Suprapubic skin (tissue), 4 donors: ENCODE measurements around the gene HRK. TPM values are rescaled to one million over a fixed set of nuclear protein-coding genes. Genes with fewer than 3 reads are reported as not detected.

ENCODE experiments used
- DNase-seq, 2 donors: peaks; one replicate each; pipeline ENCODE4 v3.0.0-alpha.2; 2019; ENCODE audit warnings: low spot score in 2 of 2
- H3K27ac ChIP-seq: fragments of 200-600 bp; sonication (generic); one replicate; pipeline ENCODE4 v1.5.1; 2019
- H3K27me3 ChIP-seq: fragments of 200-600 bp; sonication (generic); one replicate; pipeline ENCODE4 v1.5.1; 2019
- H3K36me3 ChIP-seq: fragments of 200-600 bp; sonication (generic); one replicate; pipeline ENCODE4 v1.5.1; 2019
- H3K4me1 ChIP-seq: fragments of 200-600 bp; sonication (generic); one replicate; pipeline ENCODE4 v1.5.1; 2019
- H3K4me3 ChIP-seq: fragments of 200-600 bp; sonication (generic); one replicate; pipeline ENCODE4 v1.5.1; 2019; ENCODE audit warnings: mild to moderate bottlenecking
- H3K9me3 ChIP-seq: fragments of 200-600 bp; sonication (generic); one replicate; pipeline ENCODE4 v1.5.1; 2019
- EP300 ChIP-seq: sonication (generic); formaldehyde crosslinking; IDR thresholded peaks from one replicate; pipeline ENCODE4 v1.6.1; 2017; ENCODE audit warnings: antibody characterized with exemption
- POLR2A ChIP-seq, 2 donors: fragments of 450-650 bp; IDR thresholded peaks; one replicate each; pipeline ENCODE4 v1.6.1; 2017; ENCODE audit warnings: antibody characterized with exemption in 2 of 2, mild to moderate bottlenecking in 2 of 2, moderate library complexity in 2 of 2
- POLR2AphosphoS5 ChIP-seq, 3 donors: sonication (generic); formaldehyde crosslinking; IDR thresholded peaks; one replicate each; pipeline ENCODE4 v1.6.1; 2017; ENCODE audit warnings: antibody characterized with exemption in 3 of 3
- WGBS: methylation state at CpG from one replicate; pipeline ENCODE4 v1.1.5; 2018; 5-methylcytosine and 5-hydroxymethylcytosine counted together
- total RNA-seq, 4 donors: library from RNA; depleted of rRNA; stranded (reverse); fragments of >200 nt; gene quantifications; one replicate each; pipeline ENCODE4 v1.1.0, GENCODE V29; 2016
- TF ChIP-seq, protein P1 (sequence below), 2 donors: fragments of 200-600 bp in 1 of 2; fragments of 450-650 bp in 1 of 2; sonication (generic) in 1 of 2; IDR thresholded peaks; one replicate each; pipeline ENCODE4 v1.5.1; 2016 to 2019; ENCODE audit warnings: antibody characterized with exemption in 2 of 2, mild to moderate bottlenecking in 1 of 2, moderate library complexity in 1 of 2

Gene HRK
- total RNA-seq, 4 donors from 2014 or later, result not detected

DNA sequence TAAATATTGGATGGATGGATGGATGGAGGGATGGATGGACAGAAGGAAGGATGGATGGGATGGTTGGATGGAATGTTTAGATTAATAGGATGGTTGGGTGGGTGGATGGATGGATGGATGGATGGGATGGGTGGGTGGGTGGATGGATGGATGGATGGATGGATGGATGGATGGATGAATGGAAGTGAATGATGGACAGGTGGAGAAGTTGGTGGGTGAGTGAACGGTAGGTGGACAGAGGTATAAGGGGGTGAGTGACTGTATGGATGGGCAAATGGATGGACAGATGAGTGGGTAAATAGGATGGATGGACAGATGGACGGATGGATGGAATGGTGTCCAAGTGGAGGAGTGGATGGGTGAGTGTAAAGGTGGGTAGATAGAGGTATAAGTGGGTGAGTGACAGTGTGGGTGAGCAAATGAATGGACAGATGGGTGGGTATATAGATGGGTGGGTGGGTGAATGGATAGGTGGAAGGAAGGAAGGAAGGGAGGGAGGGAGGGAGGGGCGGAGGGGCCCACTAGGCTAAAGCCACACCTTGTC is 41.9 kb downstream of the HRK start:
- no peak for TF ChIP-seq POLR2A (IDR thresholded peaks at IDR 0.05)
- no peak for TF ChIP-seq POLR2AphosphoS5 (IDR thresholded peaks at IDR 0.05)
- WGBS, result 95% methylated on average over 3 of the region's 3 CpGs
- Histone ChIP-seq H3K9me3 (no peaks in the 10 kb centered on the region), H3K36me3 (no peaks in the 10 kb centered on the region), H3K4me3 (no peak overlapping the region), H3K27ac (no peak overlapping the region), H3K27me3 (no peaks in the 10 kb centered on the region), H3K4me1 (no peaks in the 10 kb centered on the region)
- no peak for DNase-seq

DNA sequence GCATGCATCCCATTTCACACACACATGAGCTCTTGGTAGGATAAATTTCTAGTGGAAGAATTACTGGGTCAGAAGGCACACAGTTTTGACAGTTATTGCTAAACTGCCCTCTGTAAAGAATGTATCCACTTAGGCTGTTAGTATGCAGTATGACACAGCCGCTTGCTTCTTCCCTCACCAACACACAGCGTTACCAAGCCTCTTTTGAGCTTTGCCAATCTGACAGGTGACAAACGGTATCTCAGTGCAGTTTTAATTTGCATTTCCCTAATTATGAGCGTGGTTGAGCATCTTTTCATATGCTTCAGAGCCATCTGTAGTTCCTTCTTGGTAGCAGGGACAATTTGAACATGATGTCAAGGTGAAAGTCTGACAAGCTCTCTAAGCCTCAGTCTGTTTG is 42.9 kb downstream of the HRK start:
- no peaks in the 10 kb centered on the region for H3K9me3 ChIP-seq
- no peaks in the 10 kb centered on the region for H3K36me3 ChIP-seq
- H3K27ac ChIP-seq, result no peak overlapping the region
- H3K4me3 ChIP-seq, result no peak overlapping the region
- WGBS, result 82% methylated on average over 4 of the region's 4 CpGs
- DNase-seq, result no peak
- TF ChIP-seq EP300 (no peak), POLR2AphosphoS5 (IDR thresholded peaks at IDR 0.05) (no peak), POLR2A (IDR thresholded peaks at IDR 0.05) (no peak)
- TF ChIP-seq, protein P1, sequence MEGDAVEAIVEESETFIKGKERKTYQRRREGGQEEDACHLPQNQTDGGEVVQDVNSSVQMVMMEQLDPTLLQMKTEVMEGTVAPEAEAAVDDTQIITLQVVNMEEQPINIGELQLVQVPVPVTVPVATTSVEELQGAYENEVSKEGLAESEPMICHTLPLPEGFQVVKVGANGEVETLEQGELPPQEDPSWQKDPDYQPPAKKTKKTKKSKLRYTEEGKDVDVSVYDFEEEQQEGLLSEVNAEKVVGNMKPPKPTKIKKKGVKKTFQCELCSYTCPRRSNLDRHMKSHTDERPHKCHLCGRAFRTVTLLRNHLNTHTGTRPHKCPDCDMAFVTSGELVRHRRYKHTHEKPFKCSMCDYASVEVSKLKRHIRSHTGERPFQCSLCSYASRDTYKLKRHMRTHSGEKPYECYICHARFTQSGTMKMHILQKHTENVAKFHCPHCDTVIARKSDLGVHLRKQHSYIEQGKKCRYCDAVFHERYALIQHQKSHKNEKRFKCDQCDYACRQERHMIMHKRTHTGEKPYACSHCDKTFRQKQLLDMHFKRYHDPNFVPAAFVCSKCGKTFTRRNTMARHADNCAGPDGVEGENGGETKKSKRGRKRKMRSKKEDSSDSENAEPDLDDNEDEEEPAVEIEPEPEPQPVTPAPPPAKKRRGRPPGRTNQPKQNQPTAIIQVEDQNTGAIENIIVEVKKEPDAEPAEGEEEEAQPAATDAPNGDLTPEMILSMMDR (IDR thresholded peaks at IDR 0.05), result no peak
- no peaks in the 10 kb centered on the region for H3K4me1 ChIP-seq
- no peaks in the 10 kb centered on the region for H3K27me3 ChIP-seq

DNA sequence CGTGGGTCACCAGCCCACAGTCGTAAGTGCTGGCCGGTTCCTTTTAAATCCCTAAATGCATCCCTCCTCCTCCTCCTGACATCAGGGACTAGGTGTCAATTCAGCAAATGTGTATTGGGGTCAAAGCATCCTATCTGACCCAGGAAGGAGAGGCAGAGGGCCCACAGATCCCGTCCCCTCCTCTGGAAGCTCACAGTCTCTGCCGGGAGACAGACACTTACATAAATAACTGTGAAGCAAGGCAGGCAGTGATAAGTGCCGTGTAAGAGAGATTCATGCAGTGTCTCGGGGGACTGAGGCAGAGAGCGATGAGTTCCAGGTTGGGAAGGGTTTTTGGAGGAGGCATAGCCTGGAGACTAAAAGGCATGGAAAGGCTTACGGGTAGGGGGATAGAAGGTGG is 44.1 kb downstream of the HRK start:
- no peak overlapping the region for H3K27ac ChIP-seq
- H3K9me3 ChIP-seq, result no peaks in the 10 kb centered on the region
- TF ChIP-seq, protein P1 (IDR thresholded peaks at IDR 0.05), result no peak
- TF ChIP-seq POLR2A (IDR thresholded peaks at IDR 0.05), result no peak
- no peak for TF ChIP-seq EP300
- TF ChIP-seq POLR2AphosphoS5 (IDR thresholded peaks at IDR 0.05), result no peak
- DNase-seq, result no peak
- no peak overlapping the region for H3K4me3 ChIP-seq
- H3K4me1 ChIP-seq, result no peaks in the 10 kb centered on the region
- H3K36me3 ChIP-seq, result no peaks in the 10 kb centered on the region
- H3K27me3 ChIP-seq, result no peaks in the 10 kb centered on the region
- WGBS, result 55% methylated on average over 9 of the region's 9 CpGs

DNA sequence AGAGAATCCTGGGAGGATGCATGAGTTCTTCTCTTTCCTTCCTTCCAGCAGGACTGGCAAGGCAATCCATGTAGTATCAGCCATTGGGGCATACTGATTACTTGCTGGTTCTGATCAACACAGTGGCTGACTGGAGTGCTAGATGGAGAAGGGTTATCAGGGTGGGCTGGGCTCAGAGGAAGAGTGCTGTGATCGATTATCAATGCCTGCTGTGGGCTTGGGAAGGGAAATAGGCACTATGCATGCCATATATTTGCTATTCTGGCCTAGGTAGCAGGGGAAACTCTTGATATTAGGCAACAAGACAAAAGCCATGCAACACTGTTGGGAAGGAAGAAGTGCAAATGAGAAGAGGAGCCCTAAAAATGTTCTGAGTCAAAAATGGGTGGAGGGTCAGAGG is 45.8 kb downstream of the HRK start:
- H3K4me3 ChIP-seq, result no peak overlapping the region
- H3K4me1 ChIP-seq, result no peaks in the 10 kb centered on the region
- no peak overlapping the region for H3K27ac ChIP-seq
- no peak for DNase-seq
- TF ChIP-seq POLR2AphosphoS5 (IDR thresholded peaks at IDR 0.05) (no peak), EP300 (no peak), POLR2A (IDR thresholded peaks at IDR 0.05) (no peak)
- TF ChIP-seq, protein P1 (IDR thresholded peaks at IDR 0.05), result no peak
- H3K27me3 ChIP-seq, result no peaks in the 10 kb centered on the region
- 76% methylated on average over 1 of the region's 1 CpG for WGBS
- no peaks in the 10 kb centered on the region for H3K9me3 ChIP-seq
- no peaks in the 10 kb centered on the region for H3K36me3 ChIP-seq

GRCh38 chr12:116833474-116833873 is 47.8 kb downstream of the HRK start:
- Histone ChIP-seq H3K9me3 (no peaks in the 10 kb centered on the region), H3K4me1 (no peaks in the 10 kb centered on the region)
- WGBS, result 87% methylated on average over 8 of the region's 10 CpGs

DNA sequence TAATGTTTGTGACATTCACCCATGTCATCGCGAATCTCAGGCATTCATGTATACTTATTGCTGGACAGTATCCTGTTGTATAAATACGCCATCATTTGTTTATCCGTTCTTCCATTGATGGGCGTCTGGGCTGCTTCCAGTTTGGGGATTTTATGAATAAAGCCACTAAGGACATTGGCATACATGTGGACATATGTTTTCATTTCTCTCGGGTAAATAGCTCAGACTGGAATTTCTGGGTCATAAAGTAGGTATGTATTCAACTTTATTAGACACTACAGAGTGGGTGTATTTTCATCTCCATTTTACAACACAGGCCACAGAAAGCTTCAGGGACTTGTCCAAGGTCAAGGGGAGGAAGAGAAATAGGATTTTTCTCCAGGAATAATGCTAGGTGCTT is 48.9 kb downstream of the HRK start:
- Histone ChIP-seq H3K4me3 (no peak overlapping the region), H3K27ac (no peak overlapping the region), H3K4me1 (no peaks in the 10 kb centered on the region), H3K27me3 (no peaks in the 10 kb centered on the region), H3K9me3 (no peaks in the 10 kb centered on the region), H3K36me3 (no peaks in the 10 kb centered on the region)
- no peak for TF ChIP-seq EP300
- TF ChIP-seq POLR2A (IDR thresholded peaks at IDR 0.05), result no peak
- TF ChIP-seq POLR2AphosphoS5 (IDR thresholded peaks at IDR 0.05), result no peak
- TF ChIP-seq, protein P1 (IDR thresholded peaks at IDR 0.05), result no peak
- DNase-seq, result no peak
- 68% methylated on average over 6 of the region's 6 CpGs for WGBS

More at GRCh38 chr12:116833474-116833873, 47.8 kb downstream of the HRK start:
- TF ChIP-seq EP300, result no peak
- TF ChIP-seq POLR2A (IDR thresholded peaks at IDR 0.05), result no peak
- Histone ChIP-seq H3K36me3 (no peaks in the 10 kb centered on the region), H3K27me3 (no peaks in the 10 kb centered on the region), H3K27ac (no peak overlapping the region), H3K4me3 (no peak overlapping the region)
- DNase-seq, result no peak
